Measurements from ENCODE around the gene ZDHHC5.

GRCh38 chr11:57712256-57713150, 44.6 kb downstream of the ZDHHC5 start, which contains the start of gene TMX2:
- TF ChIP-seq CTCF (IDR thresholded peaks at IDR 0.05; ENCODE audit: low read depth, low read length) (no peak), EZH2phosphoT487 (IDR thresholded peaks at IDR 0.05; ENCODE audit: low read depth) (no peak)

All from OCI-LY3 (cell line).